ENCODE measurements around the gene C3orf70. TPM values are rescaled to one million over a fixed set of nuclear protein-coding genes. Genes with fewer than 3 reads are reported as not detected.

Gene C3orf70
- polyA plus RNA-seq, result 1 to 10 TPM in 2 of 3 donors, under 1 TPM in 1; 0.23 to 1.6 (median 1.1) TPM

GRCh38 chr3:185152410-185153170, at the start of gene C3orf70:
Gene C3orf70 (minus strand): TSS chr3:185153060. CDS start chr3:185152823, 237 bp downstream.
- H3K27ac ChIP-seq (ENCODE audit: low read depth, low read length), result no peak within 1 kb of the TSS
- WGBS, 3 donors, result 0% methylated on average over 85 to 104 of the region's 113 CpGs

GRCh38 chr3:185200639-185201038, 47.8 kb upstream of the C3orf70 start:
- WGBS, 3 donors, result 60 to 66% (median 65%) methylated on average over 5 of the region's 5 CpGs
- no peak overlapping the region for H3K27ac ChIP-seq (ENCODE audit: low read depth, low read length)

- WGBS, 3 donors, result 87 to 97% (median 91%) methylated on average over 5 of the region's 5 CpGs
Measured at GRCh38 chr3:185199671-185200070, 46.8 kb upstream of the C3orf70 start.

GRCh38 chr3:185199206-185199605, 46.3 kb upstream of the C3orf70 start:
- WGBS, 3 donors, result 91 to 98% (median 97%) methylated on average over 4 of the region's 4 CpGs

More at GRCh38 chr3:185199671-185200070, 46.8 kb upstream of the C3orf70 start:
- H3K27ac ChIP-seq (ENCODE audit: low read depth, low read length), result no peak overlapping the region

GRCh38 chr3:185197068-185197467, 44.2 kb upstream of the C3orf70 start:
- H3K27ac ChIP-seq (ENCODE audit: low read depth, low read length), result no peak overlapping the region

More at GRCh38 chr3:185199206-185199605, 46.3 kb upstream of the C3orf70 start:
- H3K27ac ChIP-seq (ENCODE audit: low read depth, low read length), result no peak overlapping the region

GRCh38 chr3:185195652-185196051, 42.8 kb upstream of the C3orf70 start:
- WGBS, 3 donors, result 95 to 96% (median 96%) methylated on average over 4 of the region's 4 CpGs
- no peak overlapping the region for H3K27ac ChIP-seq (ENCODE audit: low read depth, low read length)

More at GRCh38 chr3:185197068-185197467, 44.2 kb upstream of the C3orf70 start:
- whole genome bisulfite sequencing, 3 donors, result 90 to 94% (median 93%) methylated on average over 2 of the region's 2 CpGs

- H3K27ac ChIP-seq (ENCODE audit: low read depth, low read length), result no peak overlapping the region
Measured at GRCh38 chr3:185188816-185189215, 36.0 kb upstream of the C3orf70 start.

GRCh38 chr3:185187391-185187790, 34.5 kb upstream of the C3orf70 start:
- no peak overlapping the region for H3K27ac ChIP-seq (ENCODE audit: low read depth, low read length)
- 86 to 91% (median 88%) methylated on average over 2 of the region's 2 CpGs for WGBS, 3 donors

- 18 to 24% (median 18%) methylated on average over 10 of the region's 10 CpGs for WGBS, 3 donors
- H3K27ac ChIP-seq (ENCODE audit: low read depth, low read length), result no peak overlapping the region
Measured at GRCh38 chr3:185176750-185177359, 24.0 kb upstream of the C3orf70 start.

- no peak overlapping the region for H3K27ac ChIP-seq (ENCODE audit: low read depth, low read length)
- WGBS, 3 donors, result 30 to 51% (median 34%) methylated on average over 15 of the region's 15 CpGs
Measured at GRCh38 chr3:185175370-185175987, 22.6 kb upstream of the C3orf70 start.

GRCh38 chr3:185172086-185173049, 19.5 kb upstream of the C3orf70 start:
- H3K27ac ChIP-seq (ENCODE audit: low read depth, low read length), result no peak overlapping the region
- WGBS, 3 donors, result 73 to 85% (median 84%) methylated on average over 11 of the region's 11 CpGs

GRCh38 chr3:185164428-185165217, 11.8 kb upstream of the C3orf70 start:
- no peak overlapping the region for H3K27ac ChIP-seq (ENCODE audit: low read depth, low read length)
- WGBS, 3 donors, result 54 to 76% (median 73%) methylated on average over 6 of the region's 6 CpGs

GRCh38 chr3:185162634-185163033, 9.8 kb upstream of the C3orf70 start:
- WGBS, 3 donors, result 80 to 85% (median 84%) methylated on average over 8 of the region's 8 CpGs
- H3K27ac ChIP-seq (ENCODE audit: low read depth, low read length), result no peak overlapping the region

- H3K27ac ChIP-seq (ENCODE audit: low read depth, low read length), result no peak overlapping the region
- WGBS, 3 donors, result 72 to 82% (median 77%) methylated on average over 5 of the region's 5 CpGs
Measured at GRCh38 chr3:185161761-185162160, 8.9 kb upstream of the C3orf70 start.

- no peak overlapping the region for H3K27ac ChIP-seq (ENCODE audit: low read depth, low read length)
- 89 to 92% (median 91%) methylated on average over 3 of the region's 3 CpGs for WGBS, 3 donors
Measured at GRCh38 chr3:185157347-185157746, 4.5 kb upstream of the C3orf70 start.

GRCh38 chr3:185155678-185156077, 2.8 kb upstream of the C3orf70 start:
- WGBS, 3 donors, result 87 to 93% (median 93%) methylated on average over 5 of the region's 5 CpGs
- no peak overlapping the region for H3K27ac ChIP-seq (ENCODE audit: low read depth, low read length)

- WGBS, 3 donors, result 76 to 80% (median 76%) methylated on average over 16 of the region's 16 CpGs
- no peak overlapping the region for H3K27ac ChIP-seq (ENCODE audit: low read depth, low read length)
Measured at GRCh38 chr3:185153861-185154629, 1.2 kb upstream of the C3orf70 start.
